A549 (cell line): ENCODE data around the gene ELL3. TPM values are rescaled to one million over a fixed set of nuclear protein-coding genes. Genes with fewer than 3 reads are reported as not detected.
"Not testable (repeated sequence)": the region's sequence is repeated elsewhere in the genome, so short reads cannot be mapped to it uniquely, and the experiment has no call there.

Experiments
- ATAC-seq, 2 experiments: fragments of 200-7000 bp in 1 of 2; fragments of >200 bp in 1 of 2; cut with Nextera tagmentation in 1 of 2; cut with Tn5 transposase in 1 of 2; 3 replicates each; pipeline versions ENCODE4 v1.8.0 to v1.9.1; 2018 to 2020; ENCODE audit warnings: mild to moderate bottlenecking in 1 of 2, moderate library complexity in 1 of 2
- CTCF ChIA-PET: fragments of 300-600 bp; sonication (Branson Sonifier 250); formaldehyde crosslinking; extraction: SDS; loops from one replicate; lab custom pipeline; 2021; ENCODE audit warnings: antibody characterized with exemption, inconsistent platforms; lab: Yijun Ruan, JAX
- POLR2A ChIA-PET: fragments of 350-600 bp; formaldehyde crosslinking; extraction: SDS; loops from one replicate; lab custom pipeline; 2021; ENCODE audit warnings: antibody characterized with exemption, inconsistent platforms; lab: Yijun Ruan, JAX
- DNase-seq, 2 experiments: peaks; one replicate each; pipeline versions ENCODE4 v3.0.0 to v3.0.0-alpha.2; 2011 to 2016; ENCODE audit warnings: low read depth in 1 of 2, low spot score in 1 of 2
- FAIRE-seq: peaks from 2 replicates; lab custom pipeline; 2011; peaks lifted over from hg19 to GRCh38; lab: Jason Lieb, UNC
- H3K27ac ChIP-seq, 2 experiments: fragments of >200 bp; sonication (Bioruptor Twin); formaldehyde crosslinking; 3 replicates each; pipeline ENCODE4 v1.5.1; 2016 to 2017
- H3K4me1 ChIP-seq: fragments of >200 bp; sonication (Bioruptor Twin); formaldehyde crosslinking; 3 replicates; pipeline ENCODE4 v1.6.1; 2016
- H3K4me2 ChIP-seq: fragments of >200 bp; sonication (Bioruptor Twin); formaldehyde crosslinking; 3 replicates; pipeline ENCODE4 v1.6.1; 2016
- H3K4me3 ChIP-seq: fragments of >200 bp; sonication (Bioruptor Twin); formaldehyde crosslinking; 3 replicates; pipeline ENCODE4 v1.5.1; 2016
- H3K9me3 ChIP-seq: fragments of >200 bp; sonication (Bioruptor Twin); formaldehyde crosslinking; 3 replicates; pipeline ENCODE4 v1.6.1; 2016
- CBX8 ChIP-seq: fragments of 200-600 bp; sonication (generic); IDR thresholded peaks from 2 replicates; pipeline ENCODE4 v1.6.1; 2016
- CHD4 ChIP-seq: fragments of 200-600 bp; sonication (generic); IDR thresholded peaks from 2 replicates; pipeline ENCODE4 v1.6.1; 2016; ENCODE audit warnings: antibody characterized with exemption, mild to moderate bottlenecking, borderline replicate concordance
- EHF ChIP-seq: fragments of 250-450 bp; sonication (Bioruptor Pico); IDR thresholded peaks from 2 replicates; pipeline ENCODE4 v1.5.0; 2020; ENCODE audit warnings: mild to moderate bottlenecking
- GATA3 ChIP-seq: IDR thresholded peaks from 2 replicates; pipeline ENCODE4 v1.6.1; 2012; ENCODE audit warnings: borderline replicate concordance
- HEYL ChIP-seq: fragments of 250-450 bp; sonication (Bioruptor Pico); IDR thresholded peaks from 2 replicates; pipeline ENCODE4 v1.8.0; 2021; ENCODE audit warnings: mild to moderate bottlenecking, moderate library complexity
- HOXA7 ChIP-seq: fragments of 250-450 bp; sonication (Bioruptor Pico); IDR thresholded peaks from 2 replicates; pipeline ENCODE4 v1.5.0; 2020; ENCODE audit warnings: mild to moderate bottlenecking, moderate library complexity
- HOXB5 ChIP-seq: fragments of 250-450 bp; sonication (Bioruptor Pico); IDR thresholded peaks from 2 replicates; pipeline ENCODE4 v1.5.0; 2020; ENCODE audit warnings: mild to moderate bottlenecking, moderate library complexity
- JUN ChIP-seq, 2 experiments: fragments of >200 bp; sonication (Bioruptor Twin); formaldehyde crosslinking; IDR thresholded peaks; 2 replicates in 1 of 2; 3 replicates in 1 of 2; pipeline ENCODE4 v1.6.1; 2016 to 2017
- MAFK ChIP-seq: fragments of 450-650 bp; IDR thresholded peaks from 2 replicates; pipeline ENCODE4 v1.6.1; 2014; ENCODE audit not compliant: partially characterized antibody
- MYC ChIP-seq: IDR thresholded peaks from 2 replicates; pipeline ENCODE4 v1.6.1; 2012; ENCODE audit warnings: mild to moderate bottlenecking, inconsistent platforms, low read length, improper control_type of control experiment, borderline replicate concordance
- RAD21 ChIP-seq, 2 experiments: fragments of >200 bp in 1 of 2; sonication (Bioruptor Twin) in 1 of 2; formaldehyde crosslinking in 1 of 2; IDR thresholded peaks in 1 of 2; conservative IDR thresholded peaks in 1 of 2; 2 replicates in 1 of 2; 3 replicates in 1 of 2; pipeline ENCODE4 v1.6.1; 2012 to 2018; ENCODE audit warnings: inconsistent platforms in 1 of 2
- RCOR1 ChIP-seq: fragments of 150-350 bp; IDR thresholded peaks from 2 replicates; pipeline ENCODE4 v1.6.1; 2014; ENCODE audit warnings: antibody characterized with exemption, low read length, low read depth
- RNF2 ChIP-seq: fragments of 200-600 bp; sonication (generic); IDR thresholded peaks from 2 replicates; pipeline ENCODE4 v1.6.1; 2016; ENCODE audit warnings: low read depth, mild to moderate bottlenecking, antibody characterized with exemption, moderate library complexity, borderline replicate concordance
- TFCP2L1 ChIP-seq: fragments of 250-450 bp; sonication (Bioruptor Pico); IDR thresholded peaks from 2 replicates; pipeline ENCODE4 v1.5.0; 2021; ENCODE audit warnings: mild to moderate bottlenecking
- ZC3H11A ChIP-seq: fragments of 450-650 bp; IDR thresholded peaks from 2 replicates; pipeline ENCODE4 v1.6.1; 2014; ENCODE audit warnings: antibody characterized with exemption, mild to moderate bottlenecking
- WGBS: methylation state at CpG from one replicate; pipeline ENCODE4 v1.1.6; 2017; ENCODE audit errors: missing lambda C conversion rate; 5-methylcytosine and 5-hydroxymethylcytosine counted together
- polyA minus RNA-seq: library from RNA; depleted of rRNA, polyadenylated mRNA; stranded (reverse); fragments of >200 nt; gene quantifications from 2 replicates; pipeline ENCODE4 v1.2.3, GENCODE V29; 2011; rRNA and poly(A)+ RNA removed
- polyA plus RNA-seq, 4 experiments: library from polyadenylated mRNA; depleted of rRNA in 3 of 4; stranded (reverse); fragments of >200 nt; fragmentation: RNase III in 1 of 4; extraction: RNeasy Plus Mini Kit Qiagen cat#74134 plus additional on column Dnase treatment in 1 of 4; gene quantifications; 2 replicates in 3 of 4; 3 replicates in 1 of 4; pipeline ENCODE4 v1.2.3, GENCODE V29; 2011 to 2017
- TF ChIP-seq, protein P1 (sequence below): fragments of >200 bp; sonication (Bioruptor Twin); formaldehyde crosslinking; IDR thresholded peaks from 3 replicates; pipeline ENCODE4 v1.5.1; 2016
- TF ChIP-seq, protein P2 (sequence below): fragments of >200 bp; sonication (Bioruptor Twin); formaldehyde crosslinking; IDR thresholded peaks from 3 replicates; pipeline ENCODE4 v1.6.1; 2016
- TF ChIP-seq, protein P3 (sequence below): IDR thresholded peaks from 2 replicates; pipeline ENCODE4 v1.6.1; 2012
- TF ChIP-seq, protein P4 (sequence below): IDR thresholded peaks from 2 replicates; pipeline ENCODE4 v1.6.1; 2012; ENCODE audit warnings: low read depth, borderline replicate concordance

Gene ELL3, protein sequence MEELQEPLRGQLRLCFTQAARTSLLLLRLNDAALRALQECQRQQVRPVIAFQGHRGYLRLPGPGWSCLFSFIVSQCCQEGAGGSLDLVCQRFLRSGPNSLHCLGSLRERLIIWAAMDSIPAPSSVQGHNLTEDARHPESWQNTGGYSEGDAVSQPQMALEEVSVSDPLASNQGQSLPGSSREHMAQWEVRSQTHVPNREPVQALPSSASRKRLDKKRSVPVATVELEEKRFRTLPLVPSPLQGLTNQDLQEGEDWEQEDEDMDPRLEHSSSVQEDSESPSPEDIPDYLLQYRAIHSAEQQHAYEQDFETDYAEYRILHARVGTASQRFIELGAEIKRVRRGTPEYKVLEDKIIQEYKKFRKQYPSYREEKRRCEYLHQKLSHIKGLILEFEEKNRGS
- polyA plus RNA-seq (2011; rRNA removed) (1.8 and 2.1 TPM in 2 replicates), polyA plus RNA-seq (2017; fragmentation: RNase III; extraction: RNeasy Plus Mini Kit Qiagen cat#74134 plus additional on column Dnase treatment) (1.4 to 1.7 TPM (median 1.5 TPM) in 3 replicates), polyA minus RNA-seq (2.8 and 4.0 TPM in 2 replicates)
- 0.99 and 2.0 TPM in 2 replicates for polyA plus RNA-seq (2012; cell fraction: cytosol; rRNA removed)
- 2.5 and 3.1 TPM in 2 replicates for polyA plus RNA-seq (2012; cell fraction: nucleus; rRNA removed)

DNA sequence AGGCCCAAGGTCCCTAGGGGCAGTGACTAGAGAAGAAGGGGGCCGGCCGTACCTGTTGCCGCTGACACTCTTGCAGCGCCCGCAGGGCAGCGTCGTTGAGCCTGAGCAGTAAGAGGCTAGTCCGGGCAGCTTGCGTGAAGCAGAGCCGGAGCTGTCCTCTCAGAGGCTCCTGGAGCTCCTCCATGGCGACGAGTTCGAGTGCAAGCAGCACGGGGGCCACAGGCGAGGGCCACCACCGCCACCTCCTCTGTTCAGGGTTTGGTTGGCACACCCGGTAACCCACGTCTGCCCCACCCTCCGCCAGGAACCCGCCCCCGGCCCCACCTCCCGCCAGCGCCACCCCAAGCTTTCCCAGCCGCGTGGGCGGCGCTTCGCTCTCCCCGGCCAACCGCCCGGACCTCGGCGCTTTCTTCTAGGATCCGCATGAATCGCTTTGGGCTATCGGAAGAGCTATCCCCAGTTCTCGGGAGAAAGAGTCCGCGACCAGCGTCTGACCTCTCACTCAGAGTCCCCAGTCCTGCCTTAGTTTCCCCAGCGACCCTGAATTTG is at the start of gene ELL3:
TSS of gene ELL3 (minus strand) at position 249 of the 549 bp plus-strand sequence. CDS start at position 184, 65 bp downstream.
- Histone ChIP-seq H3K4me2 (peak within 1 kb of the TSS; percentile 84), H3K27ac (peak within 1 kb of the TSS; percentile 77 to 91), H3K4me1 (0 out of 3 replicates have a peak, but pooled peaks cover 8% of the 10 kb centered on the region), H3K9me3 (no peaks in the 10 kb centered on the region), H3K4me3 (peak within 1 kb of the TSS; percentile 60)
- ChIA-PET POLR2A (interaction anchor here (0.6 to 1.4 kb wide), 4 partner anchors 15 to 520 kb away, joined by 3 to 7 read pairs (median 4); partner anchors contain the start of genes HYPK, MFAP1 and SERINC4), CTCF (interaction anchor here (0.8 to 6.9 kb wide), 8 partner anchors 9 to 31 kb away, joined by 3 to 47 read pairs (median 5); partner anchors contain the start of gene SERF2)
- DNase-seq, result peak; percentile 37 to 69
- 0% methylated on average over 2 of the region's 41 CpGs for WGBS
- no peak for FAIRE-seq
- peak; percentile 83 to 88 for ATAC-seq
- TF ChIP-seq GATA3 (no peak), MAFK (no peak), HOXA7 (CRISPR knock-in tag) (no peak), RNF2 (no peak), RCOR1 (no peak), HOXB5 (CRISPR knock-in tag) (no peak)
- TF ChIP-seq, all 56 proteins: peak for 0

DNA sequence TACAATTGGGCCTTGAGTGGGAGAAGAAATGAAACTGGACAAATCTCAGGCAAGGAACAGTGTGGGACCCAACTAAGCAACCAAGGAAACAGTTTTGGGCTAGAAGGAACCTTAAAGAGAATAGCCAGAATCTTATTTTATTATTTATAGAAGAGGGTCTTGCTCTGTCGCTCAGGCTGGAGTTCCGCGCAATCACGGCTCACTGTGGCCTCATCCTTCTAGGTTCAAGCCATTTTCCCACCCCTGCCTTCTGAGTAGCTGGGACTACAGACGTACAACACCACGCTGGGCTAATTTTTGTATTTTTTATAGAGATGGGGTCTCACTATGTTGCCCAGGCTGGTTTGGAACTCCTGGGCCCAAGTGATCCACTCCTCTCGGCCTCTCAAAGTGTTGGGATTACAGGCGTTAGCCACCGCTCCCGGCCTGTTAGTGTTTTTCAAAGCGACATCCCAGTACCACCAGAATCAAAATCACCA is 49.3 kb upstream of the ELL3 start:
- peaks cover 18% of the 10 kb centered on the region; the same call in 2 of the 3 replicates for H3K4me1 ChIP-seq
- H3K4me2 ChIP-seq, result peak overlapping the region; percentile 95
- FAIRE-seq (no peak), DNase-seq (no peak), ATAC-seq (no peak)
- peak overlapping the region; percentile 77 to 86 for H3K27ac ChIP-seq
- no peaks in the 10 kb centered on the region for H3K9me3 ChIP-seq
- ChIA-PET CTCF (no interaction called here), POLR2A (no interaction called here)
- TF ChIP-seq JUN (IDR thresholded peaks at IDR 0.05) (no peak), ZC3H11A (no peak), TFCP2L1 (CRISPR knock-in tag) (no peak), CHD4 (no peak)
- peak overlapping the region; percentile 56; the same call in 2 of the 3 replicates for H3K4me3 ChIP-seq
- WGBS, result 95% methylated on average over 11 of the region's 11 CpGs

DNA sequence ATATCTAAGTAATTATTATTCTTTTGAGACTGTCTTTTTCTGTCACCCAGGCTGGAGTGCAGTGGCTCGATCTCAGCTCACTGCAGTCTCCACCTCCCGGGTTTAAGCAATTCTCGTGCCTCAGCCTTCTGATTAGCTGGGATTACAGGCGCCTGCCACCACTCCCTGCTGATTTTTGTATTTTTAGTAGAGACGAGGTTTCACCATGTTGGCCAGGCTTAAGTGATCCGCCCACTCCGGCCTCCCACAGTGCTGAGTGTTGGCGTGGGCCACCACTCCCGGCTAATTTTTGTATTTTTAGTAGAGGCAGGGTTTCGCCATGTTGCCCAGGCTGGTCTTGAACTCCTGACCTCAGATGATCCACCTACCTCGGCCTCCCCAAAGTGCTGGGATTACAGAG is 48.5 kb upstream of the ELL3 start:
- WGBS, result 95% methylated on average over 11 of the region's 11 CpGs
- H3K4me2 ChIP-seq, H3K27ac ChIP-seq, CTCF ChIA-PET, DNase-seq, ATAC-seq, H3K9me3 ChIP-seq, FAIRE-seq, H3K4me3 ChIP-seq: not testable (repeated sequence)
- POLR2A ChIA-PET, result interaction anchor here (0.8 to 1.2 kb wide), 5 partner anchors 21 to 602 kb away, joined by 3 to 7 read pairs (median 4); partner anchors contain the start of genes HYPK and SERINC4
- peaks cover 18% of the 10 kb centered on the region; the same call in 2 of the 3 replicates for H3K4me1 ChIP-seq

DNA sequence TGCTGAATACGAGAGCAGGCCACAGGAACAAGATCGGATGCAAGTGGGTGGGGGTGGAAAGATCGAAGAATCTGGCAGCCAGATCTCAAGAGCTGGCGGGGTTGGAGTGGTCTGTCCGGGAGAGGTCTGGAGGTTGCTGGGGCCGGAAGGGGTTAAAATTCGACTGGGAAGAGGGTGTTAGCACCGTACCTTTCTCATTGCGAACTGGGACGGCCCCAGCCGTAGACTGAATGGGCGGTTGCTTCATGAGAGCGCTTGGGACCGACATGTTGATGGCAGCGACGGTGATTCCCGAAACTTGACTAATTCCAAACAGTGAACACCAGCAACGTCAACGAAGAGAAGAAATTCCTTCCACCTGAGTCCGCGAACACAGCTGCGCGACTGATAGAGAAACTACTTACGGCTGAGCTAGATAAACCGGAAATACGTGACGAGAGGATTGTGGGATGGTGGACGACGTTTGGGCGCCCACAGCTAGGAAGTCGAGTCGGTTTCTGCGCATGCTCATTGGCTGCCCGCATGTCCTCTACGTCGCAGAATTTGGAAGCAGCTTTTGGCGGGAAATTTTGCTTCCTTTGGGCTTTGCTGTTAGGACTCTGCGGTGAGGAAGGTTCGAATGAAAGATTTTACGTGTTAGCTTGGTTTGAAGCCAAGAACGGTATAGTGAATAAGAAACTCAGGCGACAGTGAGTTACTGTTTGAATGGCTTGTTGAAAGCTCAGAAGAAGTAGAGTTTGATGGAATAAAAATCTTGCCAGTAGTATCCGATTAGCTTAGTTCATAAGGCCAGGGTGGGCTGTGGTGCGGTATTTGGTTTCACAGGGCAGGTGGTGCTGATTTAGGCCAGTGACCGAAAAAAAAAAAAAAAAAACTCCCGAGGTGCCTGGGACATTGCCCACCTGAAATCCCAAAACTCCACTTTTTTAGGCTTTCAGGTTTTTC is 47.8 kb upstream of the ELL3 start, which contains the start of gene MFAP1:
TSS of gene MFAP1 (minus strand) at position 389 of the 945 bp plus-strand sequence. CDS start at position 268, 121 bp downstream.
- 9% methylated on average over 46 of the region's 46 CpGs for WGBS
- ATAC-seq (peak; percentile 89 to 94), FAIRE-seq (peak; percentile 67), DNase-seq (peak; percentile 90 to 96)
- peak within 1 kb of the TSS; percentile 77 for H3K4me3 ChIP-seq
- peak within 1 kb of the TSS; percentile 88 for H3K4me2 ChIP-seq
- H3K9me3 ChIP-seq, result no peaks in the 10 kb centered on the region
- peak within 1 kb of the TSS; percentile 82 to 92 for H3K27ac ChIP-seq
- H3K4me1 ChIP-seq, result peaks cover 18% of the 10 kb centered on the region; the same call in 2 of the 3 replicates
- ChIA-PET POLR2A (interaction anchor here (0.8 to 1.2 kb wide), 7 partner anchors 20 to 888 kb away, joined by 3 to 7 read pairs (median 4); partner anchors contain the start of genes ELL3, HYPK and SERINC4), CTCF (no interaction called here)
- no peak for TF ChIP-seq HOXA7 (CRISPR knock-in tag)
- no peak for TF ChIP-seq EHF (CRISPR knock-in tag)
- TF ChIP-seq CBX8, result no peak
- TF ChIP-seq, protein P1, sequence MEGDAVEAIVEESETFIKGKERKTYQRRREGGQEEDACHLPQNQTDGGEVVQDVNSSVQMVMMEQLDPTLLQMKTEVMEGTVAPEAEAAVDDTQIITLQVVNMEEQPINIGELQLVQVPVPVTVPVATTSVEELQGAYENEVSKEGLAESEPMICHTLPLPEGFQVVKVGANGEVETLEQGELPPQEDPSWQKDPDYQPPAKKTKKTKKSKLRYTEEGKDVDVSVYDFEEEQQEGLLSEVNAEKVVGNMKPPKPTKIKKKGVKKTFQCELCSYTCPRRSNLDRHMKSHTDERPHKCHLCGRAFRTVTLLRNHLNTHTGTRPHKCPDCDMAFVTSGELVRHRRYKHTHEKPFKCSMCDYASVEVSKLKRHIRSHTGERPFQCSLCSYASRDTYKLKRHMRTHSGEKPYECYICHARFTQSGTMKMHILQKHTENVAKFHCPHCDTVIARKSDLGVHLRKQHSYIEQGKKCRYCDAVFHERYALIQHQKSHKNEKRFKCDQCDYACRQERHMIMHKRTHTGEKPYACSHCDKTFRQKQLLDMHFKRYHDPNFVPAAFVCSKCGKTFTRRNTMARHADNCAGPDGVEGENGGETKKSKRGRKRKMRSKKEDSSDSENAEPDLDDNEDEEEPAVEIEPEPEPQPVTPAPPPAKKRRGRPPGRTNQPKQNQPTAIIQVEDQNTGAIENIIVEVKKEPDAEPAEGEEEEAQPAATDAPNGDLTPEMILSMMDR, result no peak
- TF ChIP-seq, protein P2, sequence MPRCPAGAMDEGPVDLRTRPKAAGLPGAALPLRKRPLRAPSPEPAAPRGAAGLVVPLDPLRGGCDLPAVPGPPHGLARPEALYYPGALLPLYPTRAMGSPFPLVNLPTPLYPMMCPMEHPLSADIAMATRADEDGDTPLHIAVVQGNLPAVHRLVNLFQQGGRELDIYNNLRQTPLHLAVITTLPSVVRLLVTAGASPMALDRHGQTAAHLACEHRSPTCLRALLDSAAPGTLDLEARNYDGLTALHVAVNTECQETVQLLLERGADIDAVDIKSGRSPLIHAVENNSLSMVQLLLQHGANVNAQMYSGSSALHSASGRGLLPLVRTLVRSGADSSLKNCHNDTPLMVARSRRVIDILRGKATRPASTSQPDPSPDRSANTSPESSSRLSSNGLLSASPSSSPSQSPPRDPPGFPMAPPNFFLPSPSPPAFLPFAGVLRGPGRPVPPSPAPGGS, result peak; percentile 57; the same call in 1 of the 3 replicates
- TF ChIP-seq MYC, result no peak
- no peak for TF ChIP-seq HOXB5 (CRISPR knock-in tag)
- TF ChIP-seq TFCP2L1 (CRISPR knock-in tag), result no peak
- TF ChIP-seq CHD4, result no peak
- peak; percentile 52 to 71; a peak in 2 of 5 replicates for TF ChIP-seq JUN (IDR thresholded peaks at IDR 0.05)
- TF ChIP-seq, protein P3, sequence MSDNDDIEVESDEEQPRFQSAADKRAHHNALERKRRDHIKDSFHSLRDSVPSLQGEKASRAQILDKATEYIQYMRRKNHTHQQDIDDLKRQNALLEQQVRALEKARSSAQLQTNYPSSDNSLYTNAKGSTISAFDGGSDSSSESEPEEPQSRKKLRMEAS, result peak; percentile 98
- no peak for TF ChIP-seq RAD21 (conservative IDR thresholded peaks at IDR 0.05 in 1 of 2, IDR thresholded peaks at IDR 0.05 in 1 of 2)
- TF ChIP-seq, protein P4, sequence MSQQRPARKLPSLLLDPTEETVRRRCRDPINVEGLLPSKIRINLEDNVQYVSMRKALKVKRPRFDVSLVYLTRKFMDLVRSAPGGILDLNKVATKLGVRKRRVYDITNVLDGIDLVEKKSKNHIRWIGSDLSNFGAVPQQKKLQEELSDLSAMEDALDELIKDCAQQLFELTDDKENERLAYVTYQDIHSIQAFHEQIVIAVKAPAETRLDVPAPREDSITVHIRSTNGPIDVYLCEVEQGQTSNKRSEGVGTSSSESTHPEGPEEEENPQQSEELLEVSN, result peak; percentile 100
- TF ChIP-seq HEYL, result no peak
